Activated T-helper 2 cell treated with anti-CD3 and anti-CD28 coated beads, Interferon-gamma antibody, Interleukin-2, Interleukin-4, amounts not matched to agents 10 μg/mL and 5 μg/mL and 100 μg/mL, durations not matched to agents 14 hours and 24 hours and 36 hours (primary cell): ENCODE data around the gene ASB13. TPM values are rescaled to one million over a fixed set of nuclear protein-coding genes. Genes with fewer than 3 reads are reported as not detected.

Experiments
- DNase-seq: peaks from one replicate; pipeline ENCODE4 v3.0.0; 2021; ENCODE audit warnings: low spot score
- H3K27ac Mint-ChIP-seq: one replicate; pipeline ENCODE4 v1.8.0; 2021; ENCODE audit warnings: mixed read lengths
- H3K27me3 Mint-ChIP-seq: one replicate; pipeline ENCODE4 v1.8.0; 2021; ENCODE audit warnings: low read depth, mixed read lengths
- H3K36me3 Mint-ChIP-seq: one replicate; pipeline ENCODE4 v1.8.0; 2021; ENCODE audit warnings: low read depth, mixed read lengths
- H3K4me1 Mint-ChIP-seq: one replicate; pipeline ENCODE4 v1.8.0; 2021; ENCODE audit warnings: low read depth, mixed read lengths
- H3K4me3 Mint-ChIP-seq: one replicate; pipeline ENCODE4 v1.8.0; 2021; ENCODE audit warnings: low read depth, mild to moderate bottlenecking, moderate library complexity, mixed read lengths
- H3K9me3 Mint-ChIP-seq: one replicate; pipeline ENCODE4 v1.8.0; 2021; ENCODE audit warnings: mixed read lengths
- intact Hi-C: fragments of 100-400 bp; cut with micrococcal nuclease; formaldehyde crosslinking; loops from one replicate; pipeline ENCODE4 v1.15.1; 2023
- total RNA-seq: library from RNA; stranded (reverse); gene quantifications from 2 replicates; pipeline ENCODE4 v1.2.3, GENCODE V29; 2022

ASB13 gene
- total RNA-seq, 1 donor from 2014 or later, result 15.2 TPM

DNA sequence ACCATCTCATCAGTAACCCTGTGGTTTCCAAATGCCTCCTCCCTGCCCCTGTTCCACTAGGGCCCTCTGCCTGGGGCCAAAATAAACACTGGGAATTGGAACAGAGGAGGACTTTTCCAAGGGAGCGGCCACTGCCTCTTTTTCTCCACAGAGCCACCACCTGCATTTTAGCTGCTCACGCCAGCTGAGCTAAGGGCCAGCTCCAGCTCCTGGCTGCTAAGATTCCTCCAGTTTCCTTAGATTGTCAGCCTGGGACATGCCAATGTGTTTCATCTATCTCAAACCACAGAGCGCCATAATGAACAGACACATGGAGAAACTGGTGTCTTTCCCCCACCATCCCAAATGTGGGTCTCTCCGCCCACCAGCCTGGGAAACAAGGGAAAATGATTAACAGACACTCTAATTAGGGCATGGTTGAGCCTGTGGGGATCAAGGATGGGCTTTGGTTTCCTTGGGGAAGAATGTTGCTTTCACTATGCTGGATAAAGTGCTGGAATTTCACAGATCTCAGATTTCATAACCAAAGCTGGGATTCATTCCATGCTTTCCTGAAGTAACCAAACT, 52.2 kb downstream of the ASB13 start:
- Mint-ChIP-seq H3K27ac (no peak overlapping the region), H3K4me1 (no peaks in the 10 kb centered on the region), H3K9me3 (no peaks in the 10 kb centered on the region), H3K27me3 (peaks cover 10% of the 10 kb centered on the region), H3K4me3 (no peak overlapping the region), H3K36me3 (no peaks in the 10 kb centered on the region)
- intact Hi-C loops, result no loop called here
- no peak for DNase-seq

DNA sequence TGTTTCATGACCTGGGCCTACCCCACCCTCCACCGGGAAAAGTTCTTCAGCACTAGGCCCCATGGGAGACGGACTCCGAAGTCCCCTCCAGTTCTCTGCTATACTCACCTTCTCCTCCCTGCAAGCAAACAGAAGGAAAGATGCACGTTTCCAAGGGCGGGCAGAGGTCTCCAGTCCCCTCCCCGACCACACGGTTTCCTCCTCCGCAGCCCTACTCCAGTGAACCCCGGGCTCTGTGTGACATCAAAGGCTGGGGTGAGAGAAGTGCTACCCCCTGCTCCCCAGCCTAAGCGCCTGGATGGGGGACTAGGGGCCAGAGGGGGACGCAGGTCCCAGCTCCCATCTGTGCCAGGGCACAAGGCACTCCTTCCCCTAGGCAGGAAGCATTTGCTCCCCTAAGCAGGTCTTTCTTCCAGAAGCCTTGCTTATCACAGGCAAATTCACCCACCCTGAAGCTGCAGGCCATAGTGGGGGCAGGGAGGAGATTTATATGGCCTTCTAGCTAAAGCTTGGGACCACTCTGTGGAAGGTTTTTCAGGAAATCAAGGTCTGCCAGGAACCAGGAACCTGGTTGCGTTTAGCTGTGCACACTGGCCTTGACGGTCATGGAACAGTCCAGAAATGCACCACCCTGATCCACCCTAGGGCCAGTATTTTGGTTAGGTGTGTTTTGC, 52.8 kb downstream of the ASB13 start:
- intact Hi-C loops, result no loop called here
- Mint-ChIP-seq H3K9me3 (no peaks in the 10 kb centered on the region), H3K27ac (no peak overlapping the region), H3K4me1 (no peaks in the 10 kb centered on the region), H3K27me3 (peaks cover 10% of the 10 kb centered on the region), H3K36me3 (no peaks in the 10 kb centered on the region), H3K4me3 (no peak overlapping the region)
- no peak for DNase-seq

DNA sequence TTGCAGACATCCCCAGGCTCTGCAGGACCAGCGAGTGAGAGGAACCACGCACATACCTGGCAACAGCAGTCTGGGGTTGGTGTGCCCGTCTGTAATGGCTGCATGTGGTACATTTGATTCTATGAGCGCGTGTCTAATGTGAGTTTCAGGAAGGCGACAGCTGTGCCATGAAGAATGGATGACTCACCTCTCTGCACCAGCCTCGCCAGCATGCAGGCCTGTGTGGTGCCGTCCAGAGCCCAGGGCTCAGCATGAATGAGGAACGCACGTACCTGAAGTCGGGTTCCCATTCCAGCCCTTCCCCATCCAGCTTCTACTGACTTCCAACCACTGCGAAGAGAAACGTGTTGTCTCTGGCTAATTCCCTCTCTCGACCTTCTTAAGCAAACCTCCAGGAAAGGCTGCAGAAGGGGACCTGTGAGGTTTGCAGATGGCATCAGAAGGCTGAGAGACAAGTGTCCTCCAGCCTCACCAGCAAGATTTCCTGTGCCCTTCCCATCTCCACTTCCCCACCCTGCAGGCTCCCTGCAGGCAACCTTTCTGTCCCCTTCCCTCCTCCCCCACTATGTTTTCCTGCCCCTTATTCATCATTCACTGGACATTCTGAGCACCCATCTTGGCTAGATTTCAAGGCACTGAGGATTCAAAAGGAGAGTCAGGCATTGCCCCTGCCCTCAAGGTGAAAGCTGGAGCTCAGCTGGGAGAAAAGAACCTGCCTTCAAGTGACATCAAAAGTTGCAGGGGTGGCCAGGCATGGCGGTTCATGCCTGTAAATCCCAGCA, 54.3 kb downstream of the ASB13 start:
- no peaks in the 10 kb centered on the region for H3K36me3 Mint-ChIP-seq
- H3K4me3 Mint-ChIP-seq, result no peak overlapping the region
- H3K4me1 Mint-ChIP-seq, result no peaks in the 10 kb centered on the region
- H3K27me3 Mint-ChIP-seq, result peaks cover 13% of the 10 kb centered on the region
- H3K27ac Mint-ChIP-seq, result no peak overlapping the region
- no peak for DNase-seq
- H3K9me3 Mint-ChIP-seq, result no peaks in the 10 kb centered on the region
- intact Hi-C loops, result no loop called here

DNA sequence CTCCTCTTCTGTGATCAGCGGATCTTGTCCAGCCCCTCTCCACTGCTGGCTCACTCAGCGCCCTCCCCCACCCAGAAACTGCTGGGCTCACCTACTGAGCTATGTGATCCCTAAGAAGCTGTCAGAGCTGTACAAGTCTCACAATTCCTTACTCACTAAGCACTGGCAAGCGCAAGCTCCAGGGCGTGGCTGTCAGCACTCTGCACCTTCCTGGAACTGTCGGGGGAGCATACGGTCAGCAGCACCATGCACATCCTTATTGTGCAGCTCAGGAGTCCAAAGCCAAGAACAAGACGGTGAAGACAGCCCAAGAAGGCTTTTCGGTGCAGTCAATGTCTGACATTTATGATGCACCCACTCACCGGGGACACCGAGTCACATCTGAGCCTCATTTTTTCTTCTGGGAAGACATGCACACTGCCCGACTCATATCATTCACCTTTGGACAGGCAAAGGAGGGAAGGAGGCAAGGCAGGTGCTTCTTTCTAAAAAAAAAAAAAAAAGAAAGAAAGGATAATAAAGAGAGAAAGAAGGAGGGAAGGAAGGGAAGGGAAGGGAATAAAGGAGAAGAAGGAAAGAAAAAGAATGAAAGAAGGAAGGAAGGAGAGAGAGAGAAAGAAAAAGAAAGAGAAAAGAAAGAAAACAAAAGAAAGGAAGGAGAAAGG, 56.3 kb downstream of the ASB13 start:
- Mint-ChIP-seq H3K9me3 (no peaks in the 10 kb centered on the region), H3K27ac (no peak overlapping the region), H3K27me3 (peaks cover 13% of the 10 kb centered on the region), H3K36me3 (no peaks in the 10 kb centered on the region), H3K4me3 (no peak overlapping the region), H3K4me1 (no peaks in the 10 kb centered on the region)
- intact Hi-C loops, result no loop called here
- no peak for DNase-seq

DNA sequence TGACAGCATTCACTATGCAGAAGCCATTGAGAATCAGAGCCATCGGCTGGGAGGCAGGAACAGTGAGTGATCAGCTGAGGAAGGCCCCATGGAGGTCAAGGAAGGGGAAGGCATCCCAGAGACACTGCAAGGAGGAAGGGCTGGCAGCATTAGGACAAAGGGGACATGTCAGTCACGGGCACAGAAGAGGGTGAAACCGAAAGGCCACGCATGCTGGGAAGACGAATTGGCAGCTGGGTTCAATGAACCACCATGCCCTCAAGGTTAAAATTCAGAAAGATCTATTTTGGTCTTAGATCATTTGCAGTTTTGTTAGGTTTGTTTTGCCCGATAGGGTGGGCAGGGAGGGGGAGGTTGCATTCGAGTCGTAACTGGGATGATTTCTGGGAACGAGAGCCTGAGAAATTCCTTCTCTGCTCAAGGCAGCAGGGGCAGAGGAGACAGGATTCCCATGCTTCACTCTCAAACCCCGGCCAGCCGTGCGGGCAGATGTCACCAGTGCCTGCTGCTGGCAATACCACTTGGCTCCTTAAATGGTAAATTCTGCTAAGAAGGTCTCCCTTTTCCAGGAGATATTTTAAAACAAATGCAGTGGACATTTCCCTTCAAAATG, 57.7 kb downstream of the ASB13 start:
- no peak for DNase-seq
- intact Hi-C loops, result no loop called here

GRCh38 chr10:5607594-5607993, 58.8 kb downstream of the ASB13 start:
- H3K4me3 Mint-ChIP-seq, result no peak overlapping the region
- no peak for DNase-seq
- H3K36me3 Mint-ChIP-seq, result no peaks in the 10 kb centered on the region
- intact Hi-C loops, result no loop called here
- no peak overlapping the region for H3K27ac Mint-ChIP-seq
- H3K9me3 Mint-ChIP-seq, result no peaks in the 10 kb centered on the region
- H3K4me1 Mint-ChIP-seq, result no peaks in the 10 kb centered on the region
- peaks cover 12% of the 10 kb centered on the region for H3K27me3 Mint-ChIP-seq

More for the DNA sequence above, 57.7 kb downstream of the ASB13 start:
- H3K4me1 Mint-ChIP-seq, result no peaks in the 10 kb centered on the region
- no peak overlapping the region for H3K4me3 Mint-ChIP-seq
- H3K36me3 Mint-ChIP-seq, result no peaks in the 10 kb centered on the region
- H3K9me3 Mint-ChIP-seq, result no peaks in the 10 kb centered on the region
- no peak overlapping the region for H3K27ac Mint-ChIP-seq
- H3K27me3 Mint-ChIP-seq, result peaks cover 12% of the 10 kb centered on the region

DNA sequence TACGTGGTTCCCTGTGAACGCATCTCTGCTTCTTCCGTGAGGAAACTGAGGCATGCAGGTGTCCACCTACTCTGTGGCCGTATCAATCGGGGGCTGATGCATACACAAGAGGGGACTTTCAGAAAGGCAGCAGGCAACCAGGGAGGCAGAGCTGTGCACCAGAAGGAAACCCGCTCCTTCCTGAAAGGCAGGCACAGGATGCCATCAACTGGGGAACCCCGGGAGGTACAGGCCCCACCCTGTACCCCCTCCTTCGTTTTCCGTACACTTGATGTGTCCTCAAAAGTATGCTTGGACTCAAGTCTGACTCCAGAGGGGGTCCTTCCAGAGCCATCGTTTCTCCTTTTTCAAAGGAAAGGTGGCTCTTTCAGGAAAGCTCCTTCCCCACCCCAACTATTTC, 59.5 kb downstream of the ASB13 start:
- Mint-ChIP-seq H3K27me3 (peaks cover 12% of the 10 kb centered on the region), H3K4me1 (no peaks in the 10 kb centered on the region), H3K36me3 (no peaks in the 10 kb centered on the region), H3K4me3 (no peak overlapping the region), H3K9me3 (no peaks in the 10 kb centered on the region), H3K27ac (no peak overlapping the region)
- intact Hi-C loops, result no loop called here
- DNase-seq, result no peak

DNA sequence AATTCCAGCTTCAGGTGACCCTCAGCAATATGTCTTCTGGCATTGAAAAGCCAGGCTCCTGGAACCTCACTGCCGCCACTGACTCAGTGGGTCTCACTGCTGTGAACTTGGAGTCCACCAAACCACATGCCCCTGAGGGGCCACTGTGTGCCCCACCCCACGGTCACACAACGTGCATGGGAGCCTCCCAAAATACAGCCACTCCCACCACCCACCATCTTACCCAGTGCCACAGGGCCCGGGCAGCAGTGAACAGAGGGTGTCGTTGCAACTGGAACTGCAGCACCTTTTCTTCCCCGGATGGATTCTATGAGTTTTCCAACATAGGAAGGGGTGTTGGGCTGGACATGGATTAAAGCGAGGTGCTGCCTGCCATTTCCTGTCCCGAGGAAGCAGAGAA, 60.1 kb downstream of the ASB13 start:
- no peaks in the 10 kb centered on the region for H3K4me1 Mint-ChIP-seq
- no peaks in the 10 kb centered on the region for H3K9me3 Mint-ChIP-seq
- H3K36me3 Mint-ChIP-seq, result no peaks in the 10 kb centered on the region
- no peak overlapping the region for H3K27ac Mint-ChIP-seq
- H3K27me3 Mint-ChIP-seq, result peaks cover 12% of the 10 kb centered on the region
- no peak overlapping the region for H3K4me3 Mint-ChIP-seq
- DNase-seq, result no peak
- intact Hi-C loops, result no loop called here

- H3K4me1 Mint-ChIP-seq, result no peaks in the 10 kb centered on the region
- H3K27me3 Mint-ChIP-seq, result peaks cover 8% of the 10 kb centered on the region
- DNase-seq, result no peak
- no peaks in the 10 kb centered on the region for H3K9me3 Mint-ChIP-seq
- H3K4me3 Mint-ChIP-seq, result no peak overlapping the region
- no peak overlapping the region for H3K27ac Mint-ChIP-seq
- intact Hi-C loops, result no loop called here
- H3K36me3 Mint-ChIP-seq, result no peaks in the 10 kb centered on the region
These were observed 61.4 kb downstream of the ASB13 start for GRCh38 chr10:5604961-5605360.

DNA sequence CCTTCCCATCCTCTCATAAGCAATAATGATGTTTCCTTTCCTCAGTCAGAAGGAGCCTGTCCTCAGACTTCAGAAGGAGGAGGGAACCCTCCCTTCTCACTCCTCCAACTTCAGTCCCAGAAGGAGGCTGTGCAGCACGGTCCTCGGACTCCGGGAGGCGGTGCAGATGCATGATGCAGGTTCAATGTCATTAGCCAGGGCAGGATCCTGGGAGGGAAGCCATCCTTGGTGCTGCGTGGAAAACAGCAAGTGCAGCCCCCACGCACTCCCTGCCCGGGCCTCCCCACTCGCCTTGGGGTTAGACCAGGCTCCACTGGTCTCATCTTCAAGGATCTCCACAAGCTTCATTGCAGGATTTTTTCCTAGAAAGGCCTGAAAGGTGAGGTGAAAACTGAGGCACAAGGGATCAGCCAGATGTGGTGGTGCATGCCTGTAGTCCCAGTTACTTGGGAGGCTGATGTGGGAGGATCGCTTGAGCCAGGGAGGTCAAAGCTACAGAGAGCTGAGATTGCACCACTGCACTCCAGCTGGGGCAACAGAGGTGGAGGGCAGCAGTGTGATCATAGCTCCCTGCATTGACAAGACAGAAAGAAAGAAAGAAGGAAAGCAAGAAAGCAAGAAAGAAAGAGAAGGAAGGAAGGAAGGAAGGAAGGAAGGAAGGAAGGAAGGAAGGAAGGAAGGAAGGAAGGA, 62.0 kb downstream of the ASB13 start:
- no peaks in the 10 kb centered on the region for H3K4me1 Mint-ChIP-seq
- no peak overlapping the region for H3K4me3 Mint-ChIP-seq
- no peaks in the 10 kb centered on the region for H3K9me3 Mint-ChIP-seq
- no peak for DNase-seq
- no peak overlapping the region for H3K27ac Mint-ChIP-seq
- intact Hi-C loops, result no loop called here
- H3K27me3 Mint-ChIP-seq, result peaks cover 6% of the 10 kb centered on the region
- H3K36me3 Mint-ChIP-seq, result no peaks in the 10 kb centered on the region

GRCh38 chr10:5603848-5604170, 62.6 kb downstream of the ASB13 start:
- H3K4me1 Mint-ChIP-seq, result no peaks in the 10 kb centered on the region

GRCh38 chr10:5603091-5603847, 63.1 kb downstream of the ASB13 start:
- no peaks in the 10 kb centered on the region for H3K36me3 Mint-ChIP-seq
- peaks cover 4% of the 10 kb centered on the region for H3K27me3 Mint-ChIP-seq
- DNase-seq, result no peak
- intact Hi-C loops, result no loop called here
- H3K4me1 Mint-ChIP-seq, result no peaks in the 10 kb centered on the region
- H3K4me3 Mint-ChIP-seq, result no peak overlapping the region
- H3K9me3 Mint-ChIP-seq, result no peaks in the 10 kb centered on the region
- no peak overlapping the region for H3K27ac Mint-ChIP-seq

More at GRCh38 chr10:5603848-5604170, 62.6 kb downstream of the ASB13 start:
- H3K4me3 Mint-ChIP-seq, result no peak overlapping the region
- H3K36me3 Mint-ChIP-seq, result no peaks in the 10 kb centered on the region
- intact Hi-C loops, result no loop called here
- H3K27ac Mint-ChIP-seq, result no peak overlapping the region
- peaks cover 6% of the 10 kb centered on the region for H3K27me3 Mint-ChIP-seq
- no peak for DNase-seq
- no peaks in the 10 kb centered on the region for H3K9me3 Mint-ChIP-seq
